ENCODE results near the gene SLC35F3. TPM values are rescaled to one million over a fixed set of nuclear protein-coding genes. Genes with fewer than 3 reads are reported as not detected.

Gene SLC35F3
- total RNA-seq, 2 donors from 2014 or later = 14.4 to 14.8 TPM

GRCh38 chr1:233867028-233867427 lies 37.4 kb upstream of the SLC35F3 start:
- Histone ChIP-seq H3K27me3 (ENCODE audit: control insufficient read depth, insufficient read depth, low read length, poor library complexity, severe bottlenecking) (no peaks in the 10 kb centered on the region), H3K27ac (ENCODE audit: low read depth, low read length) (no peak overlapping the region), H3K4me3 (ENCODE audit: low read length) (no peak overlapping the region), H3K36me3 (ENCODE audit: control insufficient read depth, insufficient read depth, low read length) (no peaks in the 10 kb centered on the region), H3K9ac (ENCODE audit: extremely low read depth, low read length, poor library complexity, severe bottlenecking) (no peak overlapping the region), H3K4me1 (ENCODE audit: control insufficient read depth, insufficient read depth, low read length) (no peaks in the 10 kb centered on the region), H3K9me3 (ENCODE audit: control insufficient read depth, low read length) (peaks cover 36% of the 10 kb centered on the region)
- Mint-ChIP-seq H3K4me3 (no peak overlapping the region), H3K4me1 (no peaks in the 10 kb centered on the region), H3K27ac (no peak overlapping the region), H3K36me3 (ENCODE audit: low read depth) (peaks cover 2% of the 10 kb centered on the region), H3K27me3 (ENCODE audit: insufficient read depth) (peaks cover 4% of the 10 kb centered on the region), H3K9me3 (peaks cover 27% of the 10 kb centered on the region)
- WGBS, 2 experiments (ENCODE audit: insufficient coverage in 1 of 2, insufficient read length in 1 of 2) = 89 to 92% methylated on average over 1 of the region's 2 CpGs
- no peak for DNase-seq
- no peak for TF ChIP-seq CTCF (conservative IDR thresholded peaks at IDR 0.05)

- no peaks in the 10 kb centered on the region for H3K27me3 ChIP-seq (ENCODE audit: control insufficient read depth, insufficient read depth, low read length, poor library complexity, severe bottlenecking)
- no peaks in the 10 kb centered on the region for H3K4me1 ChIP-seq (ENCODE audit: control insufficient read depth, insufficient read depth, low read length)
- H3K9me3 ChIP-seq (ENCODE audit: control insufficient read depth, low read length) = peaks cover 36% of the 10 kb centered on the region
- H3K27ac Mint-ChIP-seq = no peak overlapping the region
- peaks cover 3% of the 10 kb centered on the region for H3K27me3 Mint-ChIP-seq (ENCODE audit: insufficient read depth)
- no peak overlapping the region for H3K4me3 ChIP-seq (ENCODE audit: low read length)
- whole genome bisulfite sequencing, 2 experiments (ENCODE audit: insufficient coverage in 1 of 2, insufficient read length in 1 of 2) = 60 to 93% methylated on average over 1 to 2 of the region's 2 CpGs
- no peak overlapping the region for H3K9ac ChIP-seq (ENCODE audit: extremely low read depth, low read length, poor library complexity, severe bottlenecking)
- no peaks in the 10 kb centered on the region for H3K36me3 ChIP-seq (ENCODE audit: control insufficient read depth, insufficient read depth, low read length)
- TF ChIP-seq CTCF (conservative IDR thresholded peaks at IDR 0.05) = no peak
- no peak overlapping the region for H3K4me3 Mint-ChIP-seq
- H3K4me1 Mint-ChIP-seq = no peaks in the 10 kb centered on the region
- H3K36me3 Mint-ChIP-seq (ENCODE audit: low read depth) = peaks cover 2% of the 10 kb centered on the region
- H3K27ac ChIP-seq (ENCODE audit: low read depth, low read length) = no peak overlapping the region
- H3K9me3 Mint-ChIP-seq = peaks cover 27% of the 10 kb centered on the region
- no peak for DNase-seq
Observed at GRCh38 chr1:233868461-233868860, 36.0 kb upstream of the SLC35F3 start.

- H3K27me3 ChIP-seq (ENCODE audit: control insufficient read depth, insufficient read depth, low read length, poor library complexity, severe bottlenecking) = no peaks in the 10 kb centered on the region
- no peak for DNase-seq
- peaks cover 2% of the 10 kb centered on the region for H3K36me3 Mint-ChIP-seq (ENCODE audit: low read depth)
- H3K27me3 Mint-ChIP-seq (ENCODE audit: insufficient read depth) = peaks cover 7% of the 10 kb centered on the region
- no peak overlapping the region for H3K9ac ChIP-seq (ENCODE audit: extremely low read depth, low read length, poor library complexity, severe bottlenecking)
- peaks cover 27% of the 10 kb centered on the region for H3K9me3 Mint-ChIP-seq
- TF ChIP-seq CTCF (conservative IDR thresholded peaks at IDR 0.05) = no peak
- no peak overlapping the region for H3K27ac ChIP-seq (ENCODE audit: low read depth, low read length)
- no peak overlapping the region for H3K4me3 Mint-ChIP-seq
- no peak overlapping the region for H3K4me3 ChIP-seq (ENCODE audit: low read length)
- H3K36me3 ChIP-seq (ENCODE audit: control insufficient read depth, insufficient read depth, low read length) = no peaks in the 10 kb centered on the region
- no peak overlapping the region for H3K27ac Mint-ChIP-seq
- H3K9me3 ChIP-seq (ENCODE audit: control insufficient read depth, low read length) = peaks cover 36% of the 10 kb centered on the region
- H3K4me1 ChIP-seq (ENCODE audit: control insufficient read depth, insufficient read depth, low read length) = no peaks in the 10 kb centered on the region
- no peaks in the 10 kb centered on the region for H3K4me1 Mint-ChIP-seq
Observed at GRCh38 chr1:233869680-233870079, 34.8 kb upstream of the SLC35F3 start.
